GM12891 (cell line): Measurements from ENCODE around the gene BPI.
A peak's percentile ranks its signal among the peaks of the same experiment; 100 is the strongest.

Experiments
- DNase-seq: peaks from one replicate; pipeline ENCODE4 v3.0.0; 2011; ENCODE audit warnings: low spot score; ENCODE audit not compliant: insufficient read length
- FAIRE-seq: peaks from 2 replicates; lab custom pipeline; 2011; peaks lifted over from hg19 to GRCh38; lab: Jason Lieb, UNC
- PAX5 ChIP-seq: IDR thresholded peaks from 2 replicates; pipeline ENCODE4 v1.6.1; 2011; ENCODE audit warnings: low read length, moderate library complexity, mild to moderate bottlenecking; ENCODE audit not compliant: insufficient read depth, severe bottlenecking
- POLR2A ChIP-seq: IDR thresholded peaks from 2 replicates; pipeline ENCODE4 v1.6.1; 2011; ENCODE audit warnings: low read depth, low read length, control low read depth
- POLR2AphosphoS5 ChIP-seq: IDR thresholded peaks from 2 replicates; pipeline ENCODE4 v1.6.1; 2011; ENCODE audit warnings: low read depth, low read length, control low read depth
- POU2F2 ChIP-seq: IDR thresholded peaks from 2 replicates; pipeline ENCODE4 v1.6.1; 2011; ENCODE audit warnings: low read depth, mild to moderate bottlenecking, control low read depth, low read length, moderate library complexity
- SPI1 ChIP-seq: IDR thresholded peaks from 2 replicates; pipeline ENCODE4 v1.6.1; 2011; ENCODE audit warnings: low read depth, low read length, control low read depth
- TAF1 ChIP-seq: IDR thresholded peaks from 2 replicates; pipeline ENCODE4 v1.6.1; 2011; ENCODE audit warnings: low read depth, low read length, control low read depth

Gene BPI

GRCh38 chr20:38298768-38299288, 5.1 kb upstream of the BPI start:
- DNase-seq, result no peak
- FAIRE-seq, result no peak
- TF ChIP-seq POLR2AphosphoS5 (no peak), POU2F2 (no peak), SPI1 (no peak)

DNA sequence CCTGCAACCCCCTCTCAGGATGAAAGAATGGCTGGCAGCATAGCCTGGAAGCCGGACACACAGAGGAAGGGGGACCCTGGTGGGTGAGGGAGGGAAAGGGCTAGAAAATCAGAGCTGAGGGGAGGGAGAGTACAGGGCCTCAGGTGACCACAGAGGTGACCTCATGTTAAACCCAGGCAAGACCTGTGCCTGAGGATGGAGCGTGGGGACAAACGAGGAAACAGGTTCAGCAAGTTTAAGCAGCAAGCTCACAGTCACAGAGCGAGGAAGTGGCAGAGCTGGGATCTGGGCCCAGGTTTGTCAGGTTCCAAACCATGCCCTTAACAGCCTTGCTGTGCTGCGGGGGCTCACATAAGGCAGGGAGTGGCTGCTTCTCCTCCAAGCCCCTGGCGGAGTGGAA, 4.0 kb upstream of the BPI start:
- DNase-seq (no peak), FAIRE-seq (no peak)
- no peak for TF ChIP-seq POLR2A
- TF ChIP-seq PAX5, result no peak
- no peak for TF ChIP-seq TAF1
- TF ChIP-seq SPI1, result no peak
- TF ChIP-seq POLR2AphosphoS5, result no peak
- no peak for TF ChIP-seq POU2F2

DNA sequence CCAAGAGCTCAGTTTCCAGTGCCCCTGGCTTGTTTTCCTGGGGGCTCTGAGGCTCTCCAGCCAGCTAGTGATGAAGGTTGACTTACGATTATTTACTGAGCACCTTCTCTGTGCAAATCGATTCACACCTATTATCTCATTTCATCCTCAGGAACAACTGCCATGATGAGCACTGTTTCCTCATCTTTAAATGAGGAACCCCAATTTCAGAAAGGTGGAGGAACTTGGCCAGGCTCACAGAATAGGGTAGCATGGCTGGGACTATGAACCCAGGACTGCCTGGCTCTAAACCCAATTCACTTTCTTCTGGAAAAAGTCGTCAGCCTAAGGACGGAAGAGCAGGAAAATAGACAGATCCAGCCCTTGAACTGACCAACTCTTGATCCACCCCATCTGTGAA, 3.5 kb upstream of the BPI start:
- FAIRE-seq, result no peak
- DNase-seq, result no peak

DNA sequence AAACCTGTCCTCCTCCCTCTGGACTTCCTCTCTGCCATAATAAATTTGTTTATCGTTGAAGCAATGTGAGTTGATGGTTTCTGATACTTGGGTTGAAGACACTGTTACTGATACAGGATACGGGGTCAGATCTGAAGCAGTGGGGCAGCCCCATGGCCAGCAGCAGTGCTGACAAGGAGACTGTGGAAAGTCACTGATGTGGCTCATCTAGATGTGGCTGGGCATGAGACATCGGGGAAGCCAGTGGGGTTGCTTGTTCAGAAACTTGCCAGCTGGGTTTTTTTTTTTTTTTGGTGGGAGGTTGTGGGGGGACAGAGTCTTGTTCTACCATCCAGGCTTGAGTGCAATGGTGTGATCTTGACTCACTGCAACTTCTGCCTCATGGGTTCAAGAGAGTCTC, 2.6 kb upstream of the BPI start:
- no peak for DNase-seq
- FAIRE-seq, result no peak
- TF ChIP-seq TAF1 (no peak), POLR2A (no peak), POLR2AphosphoS5 (no peak), SPI1 (no peak), PAX5 (no peak), POU2F2 (no peak)

More for the DNA sequence above, 3.5 kb upstream of the BPI start:
- TF ChIP-seq PAX5, result no peak
- TF ChIP-seq SPI1, result no peak
- no peak for TF ChIP-seq POLR2AphosphoS5
- no peak for TF ChIP-seq POLR2A
- no peak for TF ChIP-seq POU2F2
- no peak for TF ChIP-seq TAF1

- FAIRE-seq (no peak), DNase-seq (no peak)
- TF ChIP-seq POLR2AphosphoS5, result no peak
- no peak for TF ChIP-seq PAX5
- TF ChIP-seq POU2F2, result no peak
- no peak for TF ChIP-seq TAF1
- no peak for TF ChIP-seq POLR2A
- no peak for TF ChIP-seq SPI1
Observed at GRCh38 chr20:38302786-38303185, 1.2 kb upstream of the BPI start.

GRCh38 chr20:38304845-38305447, 990 bp downstream of the BPI start:
- TF ChIP-seq POU2F2 (no peak), TAF1 (no peak), POLR2A (no peak), POLR2AphosphoS5 (no peak), SPI1 (no peak), PAX5 (no peak)
- DNase-seq (peak; percentile 39), FAIRE-seq (peak; percentile 40)

DNA sequence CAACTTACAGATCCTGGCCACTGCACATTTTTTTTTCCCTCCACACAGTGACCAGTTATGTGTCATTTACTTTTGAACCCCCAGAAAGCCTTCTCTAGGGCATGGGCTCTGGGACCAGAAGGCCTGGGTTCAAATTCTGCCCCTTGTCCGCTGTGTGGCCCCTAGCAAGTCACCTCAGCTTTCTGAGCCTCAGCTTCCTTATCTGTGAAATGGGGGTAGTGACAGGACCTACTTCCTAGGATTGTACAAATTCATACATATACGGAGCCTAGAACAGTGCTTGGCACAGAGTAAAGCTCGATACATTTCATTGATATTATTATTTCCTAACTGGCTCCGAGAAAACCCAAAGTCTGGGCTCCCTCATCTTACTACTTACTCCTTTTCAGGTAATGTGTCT, 1.6 kb downstream of the BPI start:
- DNase-seq, result no peak
- no peak for FAIRE-seq
- TF ChIP-seq SPI1 (no peak), POLR2A (no peak), TAF1 (no peak), POLR2AphosphoS5 (no peak)

GRCh38 chr20:38306379-38306778, 2.4 kb downstream of the BPI start:
- TF ChIP-seq POLR2A (no peak), POLR2AphosphoS5 (no peak), TAF1 (no peak), PAX5 (no peak), POU2F2 (no peak), SPI1 (no peak)
- FAIRE-seq (no peak), DNase-seq (no peak)

GRCh38 chr20:38307371-38308046, 3.6 kb downstream of the BPI start:
- no peak for FAIRE-seq

More at GRCh38 chr20:38307371-38308046, 3.6 kb downstream of the BPI start:
- TF ChIP-seq SPI1, result no peak
- no peak for TF ChIP-seq TAF1
- TF ChIP-seq POLR2AphosphoS5, result no peak
- no peak for TF ChIP-seq POU2F2
- no peak for DNase-seq
